Measurements from ENCODE around the gene CLSTN2.

The CLSTN2 gene

DNA sequence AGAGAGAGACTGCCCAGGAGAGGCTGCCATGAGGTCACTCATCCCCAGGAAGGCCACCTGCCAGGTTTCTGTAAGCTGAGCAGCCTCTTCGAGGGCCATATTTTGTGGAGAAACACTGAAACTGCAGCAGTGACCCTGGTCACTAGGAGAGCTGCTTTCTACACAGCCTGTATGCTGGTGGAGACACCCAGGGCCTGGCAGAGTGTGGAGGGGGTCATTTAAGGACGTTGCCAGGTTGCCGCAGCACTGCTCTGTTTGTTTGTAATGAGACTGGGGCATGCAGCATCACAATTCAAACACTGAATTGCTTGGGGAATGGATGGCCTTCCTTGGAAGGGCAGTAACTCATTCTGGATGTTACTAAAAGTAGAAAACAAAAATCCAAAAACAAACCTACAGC is 638.0 kb downstream of the CLSTN2 start:
- DNase-seq: no peak

DNA sequence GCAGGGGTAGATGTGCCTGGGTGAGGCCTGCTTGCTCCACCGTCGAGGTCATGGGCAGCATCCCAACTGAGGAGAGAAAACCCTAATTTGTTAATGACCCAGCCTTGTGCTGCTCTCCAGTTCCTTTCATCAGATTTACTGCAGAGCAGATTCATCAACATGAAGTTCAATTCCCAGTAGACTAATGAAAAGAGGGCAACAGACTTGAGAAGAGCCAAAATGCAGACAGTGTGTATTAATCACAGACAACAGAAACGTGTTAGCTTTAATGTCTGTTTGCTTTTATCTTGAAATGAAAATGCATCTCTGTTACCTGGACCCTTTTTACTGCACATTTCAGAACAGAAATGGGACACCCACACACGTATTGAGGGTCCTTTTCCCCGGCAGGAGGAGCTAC is 639.4 kb downstream of the CLSTN2 start:
- DNase-seq: no peak

DNA sequence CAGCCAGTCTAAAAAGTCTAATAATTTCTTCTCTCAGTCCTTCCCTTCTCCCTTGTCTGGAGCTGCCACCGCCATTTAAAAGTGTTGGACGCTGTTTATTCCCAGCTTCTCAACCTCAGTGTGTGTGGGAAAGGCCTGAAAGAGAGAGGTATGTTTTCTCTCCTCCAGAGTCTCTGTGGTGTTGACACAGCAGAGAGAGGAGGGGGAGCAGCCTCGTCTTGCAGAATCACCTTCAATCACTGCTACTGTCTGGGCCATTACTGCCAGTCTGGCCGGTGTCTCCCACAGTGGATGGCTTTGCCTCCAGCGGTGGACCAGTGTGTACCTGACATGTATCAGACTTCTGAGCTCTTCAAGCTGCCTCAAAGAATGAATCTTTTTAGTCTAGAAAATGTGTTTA is 641.5 kb downstream of the CLSTN2 start:
- no peak for DNase-seq

DNA sequence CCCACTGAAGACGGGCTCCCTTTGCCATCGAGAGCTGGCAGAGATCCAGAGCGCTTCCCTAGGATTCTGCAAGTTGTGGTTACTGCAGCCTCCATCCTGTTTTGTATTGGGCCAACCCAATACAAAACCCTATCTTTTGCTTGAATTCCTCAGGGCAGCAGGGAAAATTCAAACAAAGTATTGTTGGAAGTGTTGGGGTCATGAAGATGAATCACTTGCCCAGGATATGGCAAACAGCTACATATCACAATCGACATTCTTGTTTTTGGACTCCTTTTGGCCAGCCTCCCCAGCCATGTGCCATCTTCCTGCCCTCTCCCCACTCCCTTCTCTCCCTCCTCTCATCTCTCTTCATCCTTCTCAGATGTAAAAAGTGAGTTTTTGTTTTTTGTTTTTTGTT is 642.9 kb downstream of the CLSTN2 start:
- DNase-seq: no peak

DNA sequence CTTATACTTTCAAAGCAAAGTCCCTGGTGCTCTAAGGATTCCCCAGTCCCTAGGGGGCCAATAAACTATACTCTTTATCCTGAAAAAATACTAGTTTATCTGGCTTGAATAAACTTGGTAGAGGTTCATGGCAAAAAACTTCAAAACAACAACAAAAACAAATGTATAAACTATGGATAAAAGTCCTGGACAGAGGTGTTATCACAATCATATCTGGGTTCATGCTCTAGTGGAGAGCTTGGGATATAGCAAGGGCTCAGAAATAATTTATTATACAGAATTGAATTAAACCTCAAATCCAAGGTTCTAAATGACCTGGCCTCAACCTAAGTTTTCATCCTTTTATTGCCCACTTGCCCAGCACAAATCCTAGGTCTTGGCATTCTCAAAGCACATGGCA is 644.3 kb downstream of the CLSTN2 start:
- no peak for DNase-seq

DNA sequence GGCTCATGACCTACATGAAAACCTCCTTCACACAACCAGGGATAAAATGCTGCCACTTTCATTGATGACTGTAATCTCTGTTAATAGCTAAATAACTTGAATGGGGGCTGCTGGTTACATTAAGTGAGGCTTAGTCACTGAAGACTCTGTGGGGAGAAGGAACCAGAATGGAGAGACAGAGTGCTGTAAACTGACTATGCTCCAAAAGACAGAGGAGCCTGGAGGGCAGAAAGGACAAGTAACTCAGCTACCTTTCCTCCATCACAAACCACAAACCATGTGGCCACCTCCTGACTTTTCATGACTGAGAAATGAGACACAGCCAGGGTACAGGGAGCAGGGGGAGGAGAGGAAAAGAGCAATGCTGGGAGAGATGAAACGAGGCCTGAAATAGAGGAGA is 645.8 kb downstream of the CLSTN2 start:
- no peak for DNase-seq

DNA sequence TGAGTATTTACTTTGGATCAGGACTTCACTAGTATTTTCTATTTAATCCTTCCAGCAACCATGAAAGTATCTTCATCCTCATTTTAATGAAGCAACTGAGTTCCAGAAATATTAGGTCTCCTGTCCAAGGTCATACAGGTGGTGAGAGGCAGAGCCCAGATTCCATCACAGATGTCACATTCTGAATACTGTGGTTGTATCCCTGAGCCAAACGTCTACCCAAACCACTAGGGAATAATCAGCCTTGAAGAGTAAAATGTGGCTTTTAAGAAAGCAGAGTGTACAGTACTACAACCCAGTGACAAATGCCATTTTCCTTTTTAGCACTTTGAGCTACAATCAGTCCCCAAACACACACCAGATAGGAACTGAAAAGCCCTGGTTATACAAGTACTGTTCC is 649.6 kb downstream of the CLSTN2 start:
- DNase-seq: no peak

DNA sequence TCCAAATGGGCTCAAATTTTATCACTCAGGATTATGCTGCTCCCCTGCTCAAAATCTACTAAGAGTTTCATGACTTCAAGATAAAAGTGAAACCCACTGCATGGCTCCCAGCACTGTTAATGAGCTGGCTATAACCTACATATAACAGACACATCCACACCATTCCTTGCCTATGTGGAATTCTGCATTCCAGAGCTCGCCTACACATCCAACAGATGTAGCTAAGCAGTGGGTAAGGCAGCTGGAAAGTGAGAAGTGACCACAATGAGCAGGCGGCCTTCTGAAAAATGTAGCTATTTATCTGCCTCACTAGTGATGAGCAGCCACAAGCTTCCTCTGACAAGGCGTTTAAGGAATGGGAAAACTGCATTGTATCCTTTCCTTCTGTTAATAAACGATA is 650.8 kb downstream of the CLSTN2 start:
- DNase-seq: no peak

DNA sequence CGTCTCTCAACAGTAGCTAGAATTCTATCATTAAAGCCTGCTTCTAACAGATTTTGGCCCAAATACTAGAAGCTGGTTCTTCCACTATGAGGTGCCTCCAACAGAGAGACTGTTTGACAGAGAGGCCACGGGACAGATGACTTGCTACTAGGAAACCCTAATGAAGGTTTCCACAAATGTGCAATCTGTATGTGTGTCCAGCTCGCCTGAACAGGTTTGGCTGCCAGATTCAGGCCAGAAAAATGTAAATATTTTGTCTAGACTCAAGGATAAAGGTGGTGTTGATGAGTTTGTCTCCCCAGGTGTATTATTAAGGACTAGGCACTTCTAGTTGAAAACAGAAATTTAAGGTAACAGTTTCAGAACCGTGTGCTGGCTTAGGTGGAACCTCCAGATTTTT is 651.3 kb downstream of the CLSTN2 start:
- DNase-seq: no peak

DNA sequence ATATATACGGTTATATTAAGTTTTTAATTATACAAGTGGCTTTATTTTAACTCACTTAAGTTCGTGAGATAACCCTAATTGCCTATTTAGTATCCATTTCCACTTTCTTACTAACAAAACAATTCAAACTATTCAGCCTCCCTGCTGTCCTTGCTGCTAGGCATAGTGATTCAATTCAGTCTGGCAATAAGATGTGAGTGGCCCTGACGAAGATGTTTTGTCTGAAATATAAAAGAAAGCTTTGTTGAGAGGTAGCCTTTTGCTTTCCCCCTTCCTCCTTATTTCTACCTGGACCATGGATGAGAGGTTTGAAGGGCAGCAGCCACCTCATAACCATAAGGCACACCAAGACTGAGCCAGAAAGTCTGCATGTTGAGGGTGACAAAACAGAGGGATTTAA is 653.6 kb downstream of the CLSTN2 start:
- no peak for DNase-seq

DNA sequence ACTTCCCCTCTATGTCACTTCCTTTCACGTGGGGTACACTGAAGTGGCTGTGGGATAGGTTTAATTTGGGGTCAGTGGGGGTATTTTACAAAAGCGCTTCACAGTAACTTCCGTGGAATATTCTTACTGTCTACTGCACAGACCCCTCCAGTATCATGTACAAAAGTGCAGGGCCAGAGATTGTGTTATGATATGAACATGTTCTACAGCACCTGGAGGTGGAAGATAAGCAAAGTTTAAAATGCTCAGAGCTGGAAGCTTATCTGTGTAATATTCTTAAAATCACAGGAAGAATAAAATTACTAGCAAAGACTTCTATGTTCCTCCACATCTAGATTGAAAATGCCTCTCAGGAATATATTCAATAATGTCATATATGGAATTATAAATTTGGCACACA is 658.8 kb downstream of the CLSTN2 start:
- no peak for DNase-seq

DNA sequence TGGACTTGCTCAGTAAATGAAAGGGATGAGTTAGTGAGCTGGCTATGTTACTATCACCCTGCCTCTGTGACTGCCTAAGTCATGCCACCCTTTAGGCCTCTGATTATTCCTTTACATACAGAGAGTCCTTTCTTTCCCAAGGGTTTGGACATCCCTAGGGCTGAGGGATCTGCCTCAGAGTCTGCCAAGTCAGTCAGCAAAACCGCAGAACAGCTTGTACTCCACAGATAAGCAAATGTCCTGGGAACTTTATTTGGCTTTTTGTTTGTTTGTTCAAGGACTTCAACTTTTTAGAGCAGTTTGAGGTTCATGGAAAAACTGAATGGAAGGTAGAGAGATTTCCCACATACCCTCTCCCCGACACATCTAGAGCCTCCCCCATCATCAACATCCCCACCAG is 660.3 kb downstream of the CLSTN2 start:
- DNase-seq: no peak

DNA sequence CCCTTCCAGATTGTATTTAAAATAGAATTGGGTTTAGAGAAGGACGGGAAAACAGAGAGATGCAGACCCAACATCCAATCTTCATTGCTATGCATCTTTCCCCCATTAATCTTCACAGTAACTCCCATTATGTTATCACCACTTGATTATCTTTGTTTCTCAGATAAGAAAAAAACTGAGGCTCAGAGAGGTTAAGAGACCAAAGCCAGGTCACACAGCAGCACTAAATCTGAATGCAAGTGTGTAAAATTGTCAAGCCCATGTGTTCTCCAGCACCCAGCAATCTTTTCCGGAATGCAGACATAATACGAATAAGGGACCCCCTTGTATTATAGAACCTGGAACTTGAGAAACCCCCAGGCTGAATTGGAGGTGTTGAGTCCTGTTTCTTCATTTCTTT is 662.4 kb downstream of the CLSTN2 start:
- no peak for DNase-seq

DNA sequence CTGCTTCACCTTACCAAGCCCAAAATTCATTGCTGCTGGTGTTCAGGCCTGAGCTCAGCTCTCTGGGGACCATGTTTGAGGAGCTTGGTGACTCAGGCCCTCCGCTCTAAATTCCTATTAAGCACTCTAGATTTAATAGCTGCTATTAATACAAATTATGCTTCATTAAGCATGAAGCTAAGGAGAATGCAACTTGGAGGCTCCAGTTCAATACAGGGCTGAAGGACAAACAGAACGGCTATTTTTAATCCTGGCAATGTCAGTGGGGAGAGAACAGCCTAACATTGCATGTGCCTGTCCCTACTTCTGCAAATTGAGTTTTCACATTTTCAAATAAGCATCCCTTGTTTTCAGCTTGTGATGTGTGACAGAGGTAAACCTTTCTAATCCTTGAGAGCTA is 662.8 kb downstream of the CLSTN2 start:
- DNase-seq: no peak

DNA sequence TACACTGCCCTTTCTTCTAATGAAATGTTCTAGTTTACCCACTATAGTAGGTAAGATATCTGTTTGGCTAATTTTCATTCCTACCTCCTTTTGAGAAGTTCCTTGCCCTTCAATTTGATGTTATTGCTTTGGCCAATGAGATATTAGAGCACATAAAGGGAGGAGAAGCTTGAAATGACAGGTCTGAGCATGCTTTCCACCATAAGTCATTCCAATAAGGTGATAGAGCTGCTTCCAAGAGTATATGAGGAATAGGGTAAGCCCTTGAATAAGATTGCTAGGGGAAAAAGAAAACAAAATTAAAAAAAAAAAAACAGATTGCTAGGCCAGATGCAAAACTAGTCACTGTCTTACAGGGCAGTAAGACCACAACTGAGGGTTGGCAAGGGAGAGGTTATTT is 664.0 kb downstream of the CLSTN2 start:
- no peak for DNase-seq

DNA sequence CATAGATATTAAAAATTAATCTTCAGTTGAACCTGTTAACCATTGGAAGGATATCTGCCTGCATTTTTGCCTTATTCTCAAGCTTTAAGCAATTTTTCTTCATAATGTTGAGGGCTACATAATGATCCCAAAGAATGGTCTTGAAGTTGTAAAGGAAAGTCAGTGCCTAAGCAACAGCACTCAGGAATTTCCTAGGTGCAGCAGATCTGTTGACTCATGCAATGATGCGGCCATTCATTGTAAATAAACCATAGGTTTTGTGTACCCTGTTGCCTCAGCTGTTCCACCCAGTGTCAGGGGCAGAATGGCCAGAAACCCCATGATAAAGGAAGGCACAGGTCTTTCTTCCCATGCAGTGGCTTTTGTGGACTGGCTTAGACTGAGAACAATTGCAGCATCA is 664.5 kb downstream of the CLSTN2 start:
- no peak for DNase-seq

DNA sequence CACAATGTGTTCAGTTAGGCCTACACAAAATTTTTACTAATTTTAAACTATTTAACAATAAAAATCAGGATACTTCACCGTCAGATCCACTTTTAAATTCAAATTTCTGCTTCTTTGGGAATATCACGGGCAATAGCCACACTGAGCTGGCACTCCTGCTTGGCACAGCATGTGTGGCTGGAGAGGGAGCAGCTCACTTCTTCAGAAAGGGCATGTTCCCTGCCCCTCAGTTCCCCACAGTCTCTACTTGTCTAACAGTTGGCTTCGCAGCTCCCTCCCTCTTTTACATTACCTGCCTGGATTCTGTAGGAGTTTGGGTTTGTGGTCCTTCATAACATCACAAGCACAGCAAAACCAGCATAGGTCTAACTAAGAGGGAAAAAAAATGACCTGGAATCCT is 666.9 kb downstream of the CLSTN2 start:
- DNase-seq: no peak

DNA sequence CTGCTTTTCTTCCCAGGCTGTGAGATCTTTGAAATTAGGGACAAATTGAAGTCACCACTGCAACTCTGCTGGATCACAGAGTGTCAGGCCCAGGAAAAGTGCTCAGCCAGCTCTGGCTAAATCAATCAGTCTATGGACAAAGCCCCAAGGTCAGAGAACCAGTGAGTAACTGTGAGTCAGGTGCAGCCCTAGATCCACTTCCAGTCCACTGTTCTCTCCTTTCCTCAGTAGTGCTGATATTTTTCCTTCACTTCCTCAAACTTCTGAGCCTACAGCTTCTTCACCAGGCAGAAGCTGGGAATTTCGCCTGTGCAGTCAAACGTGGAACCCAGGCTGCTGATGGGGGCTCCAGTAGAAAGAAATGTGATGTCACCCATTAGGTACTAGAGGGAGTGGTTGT is 667.8 kb downstream of the CLSTN2 start:
- DNase-seq: no peak

DNA sequence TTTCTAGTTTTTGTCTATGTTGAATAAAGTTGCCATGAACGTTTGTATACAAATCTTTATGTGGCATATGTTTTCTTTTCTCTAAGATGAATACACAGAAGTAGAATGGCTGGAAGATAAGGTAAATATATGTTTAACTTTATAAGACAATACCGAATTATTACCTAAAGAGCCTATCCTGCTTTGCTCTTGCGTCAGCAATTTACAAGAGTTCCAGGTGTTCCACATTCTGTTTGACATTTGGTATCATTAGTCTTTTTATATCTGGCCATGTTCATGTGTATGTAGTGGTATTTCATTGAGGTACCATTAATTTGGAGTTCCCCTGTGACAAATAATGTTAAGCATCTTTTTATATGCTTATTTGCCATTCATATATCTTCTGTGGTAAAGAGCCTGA is 668.8 kb downstream of the CLSTN2 start:
- no peak for DNase-seq

DNA sequence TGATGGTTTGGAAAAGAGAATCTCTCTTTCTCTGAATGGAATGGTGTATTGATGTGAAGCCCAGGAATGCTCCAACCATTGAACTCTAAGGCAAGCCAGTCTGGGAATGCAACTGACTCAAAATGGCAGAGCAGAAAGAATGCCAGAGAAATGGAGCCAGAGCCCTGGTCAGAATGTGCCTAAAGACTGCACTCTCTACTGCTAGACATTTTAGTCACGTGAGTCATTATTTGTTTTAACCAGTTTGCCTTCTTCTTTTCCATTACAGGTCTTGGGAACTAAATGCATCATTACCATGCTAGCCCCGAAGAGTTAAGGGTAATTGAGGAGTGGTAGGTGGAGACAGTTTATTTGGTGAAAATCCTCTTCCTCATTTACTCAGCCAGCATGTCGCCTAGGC is 675.6 kb downstream of the CLSTN2 start:
- no peak for DNase-seq

DNA sequence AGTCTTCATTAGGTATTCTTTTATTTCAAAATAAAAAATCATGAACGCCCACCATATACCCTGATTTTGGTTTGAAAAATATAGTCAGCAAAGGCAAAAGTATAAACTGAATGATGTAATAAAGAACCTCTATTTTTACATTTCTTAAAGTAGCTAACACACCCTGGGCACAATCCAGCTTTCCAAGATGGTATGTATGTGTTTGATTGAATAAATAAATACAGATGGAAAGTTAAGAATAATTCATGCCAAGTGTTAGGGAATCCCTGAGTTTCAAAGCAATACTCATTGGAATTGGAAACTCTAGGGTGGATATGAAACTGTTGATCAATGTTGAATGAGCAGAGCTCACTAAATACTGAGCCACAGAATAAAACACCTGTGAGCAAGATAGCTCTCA is 679.0 kb downstream of the CLSTN2 start:
- DNase-seq: no peak

DNA sequence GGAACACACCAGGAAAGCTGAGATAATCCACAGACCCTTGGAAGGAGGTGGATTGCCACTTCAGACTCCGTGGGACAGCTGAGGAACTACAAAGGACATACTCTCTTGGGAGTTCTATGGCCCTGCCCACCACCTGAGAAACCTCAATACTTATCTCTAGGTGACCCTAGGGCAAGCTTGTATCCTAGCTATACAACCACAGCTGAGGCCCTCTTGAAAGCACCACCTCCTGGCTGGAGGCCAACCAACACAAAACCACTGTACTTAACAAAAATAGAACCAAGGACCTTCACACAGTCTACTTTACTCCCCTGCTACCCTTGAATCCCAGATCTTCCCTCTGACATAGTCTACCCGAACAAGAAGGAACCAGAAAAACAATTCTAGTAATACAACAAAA is 682.1 kb downstream of the CLSTN2 start:
- no peak for DNase-seq

DNA sequence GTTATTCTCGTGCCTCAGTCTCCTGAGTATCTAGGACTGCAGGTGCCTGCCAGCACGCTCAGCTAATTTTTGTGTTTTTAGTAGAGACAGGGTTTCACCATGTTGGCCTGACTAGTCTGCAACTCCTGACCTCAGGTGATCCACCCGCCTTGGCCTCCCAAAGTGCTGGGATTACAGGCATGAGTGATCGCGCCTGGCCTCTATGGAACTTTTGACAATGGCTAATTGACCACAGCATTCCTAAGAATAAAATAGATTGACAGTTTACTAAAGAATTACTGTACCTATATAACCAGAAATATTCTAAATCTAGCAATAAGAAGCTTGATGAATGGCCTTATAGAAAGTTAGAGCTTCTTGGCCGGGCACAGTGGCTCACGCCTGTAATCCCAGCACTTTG is 691.9 kb downstream of the CLSTN2 start:
- no peak for DNase-seq
